ENCODE data around the gene PRR22.

DNA sequence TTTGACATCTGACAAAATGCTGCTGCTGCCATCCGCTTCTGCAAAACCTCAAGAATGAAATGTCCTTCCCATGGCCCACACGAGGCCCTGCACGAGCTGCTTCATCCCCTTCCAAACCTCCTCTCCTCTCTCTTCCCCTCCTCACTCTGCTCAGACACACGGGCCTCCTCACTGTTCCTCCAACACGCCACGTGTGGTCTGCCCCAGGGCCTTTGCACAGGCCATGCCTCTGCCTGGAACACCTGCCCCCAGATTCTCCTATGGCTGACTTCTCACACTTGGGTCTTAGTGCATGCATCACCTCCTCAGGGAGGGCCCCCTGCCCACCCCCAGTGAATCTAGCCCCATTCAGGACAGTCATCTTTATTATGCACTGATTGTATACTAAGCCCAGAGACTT lies 36.2 kb upstream of the PRR22 start:
- TF ChIP-seq, protein P1, sequence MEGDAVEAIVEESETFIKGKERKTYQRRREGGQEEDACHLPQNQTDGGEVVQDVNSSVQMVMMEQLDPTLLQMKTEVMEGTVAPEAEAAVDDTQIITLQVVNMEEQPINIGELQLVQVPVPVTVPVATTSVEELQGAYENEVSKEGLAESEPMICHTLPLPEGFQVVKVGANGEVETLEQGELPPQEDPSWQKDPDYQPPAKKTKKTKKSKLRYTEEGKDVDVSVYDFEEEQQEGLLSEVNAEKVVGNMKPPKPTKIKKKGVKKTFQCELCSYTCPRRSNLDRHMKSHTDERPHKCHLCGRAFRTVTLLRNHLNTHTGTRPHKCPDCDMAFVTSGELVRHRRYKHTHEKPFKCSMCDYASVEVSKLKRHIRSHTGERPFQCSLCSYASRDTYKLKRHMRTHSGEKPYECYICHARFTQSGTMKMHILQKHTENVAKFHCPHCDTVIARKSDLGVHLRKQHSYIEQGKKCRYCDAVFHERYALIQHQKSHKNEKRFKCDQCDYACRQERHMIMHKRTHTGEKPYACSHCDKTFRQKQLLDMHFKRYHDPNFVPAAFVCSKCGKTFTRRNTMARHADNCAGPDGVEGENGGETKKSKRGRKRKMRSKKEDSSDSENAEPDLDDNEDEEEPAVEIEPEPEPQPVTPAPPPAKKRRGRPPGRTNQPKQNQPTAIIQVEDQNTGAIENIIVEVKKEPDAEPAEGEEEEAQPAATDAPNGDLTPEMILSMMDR (IDR thresholded peaks at IDR 0.05) = no peak
- TF ChIP-seq POLR2A (IDR thresholded peaks at IDR 0.05) = no peak

Measured in uterus (tissue), 2 donors.